Mucosa of gallbladder (tissue), 1 donor: ENCODE measurements around the gene LST1. TPM values are rescaled to one million over a fixed set of nuclear protein-coding genes. Genes with fewer than 3 reads are reported as not detected.

Experiments used
- DNase-seq: peaks from one replicate; pipeline ENCODE4 v3.0.0-alpha.2; 2020; ENCODE audit warnings: low spot score
- total RNA-seq: library from RNA; stranded (reverse); gene quantifications from one replicate; pipeline ENCODE4 v1.2.1, GENCODE V29; 2021
- donor health status: DM: no; HTN: no; CAD: no.

Gene LST1
- total RNA-seq, result 18.4 TPM

DNA sequence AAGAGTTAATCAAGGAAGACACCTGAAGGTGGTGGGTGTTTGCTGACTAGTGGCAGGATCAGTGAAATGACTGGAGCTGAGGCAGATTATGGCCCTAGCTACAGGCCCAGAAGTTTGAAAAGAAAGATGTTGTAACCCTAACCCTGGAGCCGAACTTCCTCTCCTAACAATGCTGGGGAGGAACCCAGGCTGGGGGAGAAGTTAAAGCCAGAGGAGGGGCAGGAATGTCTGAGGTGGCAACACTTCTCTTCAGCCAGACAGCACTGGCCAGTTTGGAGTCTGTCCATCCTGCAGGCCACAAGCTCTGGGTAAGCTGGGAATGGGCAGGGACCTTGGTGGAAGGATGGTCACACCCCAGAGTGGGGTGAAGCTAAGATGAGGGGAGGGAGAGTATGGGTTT is at the start of gene LST1:
LST1 (plus strand) TSS at position 270 of the 400 bp plus-strand sequence. CDS start 1,023 bp downstream, outside the sequence.
- no peak for DNase-seq

- DNase-seq, result no peak
Observed at GRCh38 chr6:31538805-31539400, 47.2 kb upstream of the LST1 start.

GRCh38 chr6:31540640-31541039 is 45.4 kb upstream of the LST1 start:
- no peak for DNase-seq

- DNase-seq, result no peak
Observed at GRCh38 chr6:31541059-31541657, 44.9 kb upstream of the LST1 start.

- DNase-seq, result peak; percentile 96
Observed at GRCh38 chr6:31541658-31542521, 44.2 kb upstream of the LST1 start, which contains the start of gene DDX39B. Gene DDX39B (minus strand): TSS chr6:31542003. CDS start chr6:31540532, 1,471 bp downstream.

DNA sequence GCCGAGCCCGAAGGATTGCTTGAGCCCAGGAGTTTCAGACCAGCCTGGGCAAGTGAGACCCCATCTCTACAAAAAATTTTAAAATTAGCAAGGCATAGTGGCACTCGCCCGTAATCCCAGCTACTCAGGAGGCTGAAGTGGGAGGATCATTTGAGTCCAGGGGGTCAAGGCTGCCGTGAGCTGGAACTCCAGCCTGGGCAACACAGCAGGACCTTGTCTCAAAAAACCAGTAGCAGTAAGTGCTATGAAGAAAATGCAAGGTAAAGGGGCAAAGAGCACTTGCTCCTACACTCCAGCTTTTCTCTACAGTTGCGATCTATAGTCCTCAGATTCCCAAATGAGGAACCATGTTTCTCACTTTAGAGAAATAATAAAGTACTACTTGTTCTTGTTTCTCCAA is 42.4 kb upstream of the LST1 start:
- no peak for DNase-seq

DNA sequence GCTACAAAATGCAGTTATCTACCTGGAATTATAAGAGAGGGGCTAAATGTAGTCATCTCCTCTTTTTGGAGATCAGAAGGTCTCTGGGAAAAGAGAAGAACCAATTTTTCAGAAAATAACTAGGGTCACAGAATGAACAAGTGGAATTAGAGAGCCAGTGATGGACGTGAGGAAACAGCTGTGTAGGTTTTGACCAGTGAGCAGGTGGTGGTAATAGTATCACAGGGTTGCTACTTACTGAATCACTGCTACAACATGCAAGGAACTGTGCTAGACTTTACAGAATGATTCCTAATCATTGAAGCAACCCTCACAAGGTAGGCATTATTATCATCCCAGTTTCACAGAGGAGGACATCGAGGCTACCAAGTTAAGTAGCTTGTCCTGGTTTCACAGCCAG is 41.4 kb upstream of the LST1 start:
- DNase-seq, result no peak

GRCh38 chr6:31545291-31545690 is 40.8 kb upstream of the LST1 start:
- DNase-seq, result no peak

DNA sequence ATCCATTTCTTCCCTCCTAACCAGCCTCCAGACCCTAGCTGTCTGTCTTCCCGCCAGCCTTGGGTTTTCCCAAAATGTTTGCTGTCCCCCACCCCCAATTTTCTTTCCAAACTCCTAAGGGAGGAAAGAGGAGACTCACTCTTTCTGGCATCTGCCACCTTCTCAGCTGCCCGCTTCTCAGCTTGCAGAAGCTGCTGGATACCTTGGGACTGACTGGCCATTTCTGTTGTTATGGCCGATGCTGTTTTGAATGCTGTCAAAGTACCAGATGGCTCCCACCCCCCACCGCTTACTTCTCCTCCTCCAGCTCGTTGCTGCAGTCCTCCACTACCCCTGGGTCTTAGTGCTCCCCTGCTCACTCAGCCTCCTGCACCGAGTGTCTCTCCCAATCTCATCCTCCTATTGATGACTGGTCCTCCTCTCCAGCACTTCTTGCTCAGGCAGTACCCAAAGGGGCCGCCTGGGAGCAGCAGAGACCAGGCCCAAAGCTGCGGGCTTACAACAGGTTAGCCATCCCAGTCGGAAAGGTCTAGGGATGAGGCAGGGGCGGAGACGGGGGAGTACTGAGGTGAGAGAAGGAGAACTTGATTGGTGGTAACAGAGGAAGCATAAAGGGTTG is 39.6 kb upstream of the LST1 start, which contains the start of gene ATP6V1G2:
ATP6V1G2 (minus strand) TSS at position 270 of the 619 bp plus-strand sequence; CDS start at position 221, 49 bp downstream.
- DNase-seq, result peak; percentile 91

DNA sequence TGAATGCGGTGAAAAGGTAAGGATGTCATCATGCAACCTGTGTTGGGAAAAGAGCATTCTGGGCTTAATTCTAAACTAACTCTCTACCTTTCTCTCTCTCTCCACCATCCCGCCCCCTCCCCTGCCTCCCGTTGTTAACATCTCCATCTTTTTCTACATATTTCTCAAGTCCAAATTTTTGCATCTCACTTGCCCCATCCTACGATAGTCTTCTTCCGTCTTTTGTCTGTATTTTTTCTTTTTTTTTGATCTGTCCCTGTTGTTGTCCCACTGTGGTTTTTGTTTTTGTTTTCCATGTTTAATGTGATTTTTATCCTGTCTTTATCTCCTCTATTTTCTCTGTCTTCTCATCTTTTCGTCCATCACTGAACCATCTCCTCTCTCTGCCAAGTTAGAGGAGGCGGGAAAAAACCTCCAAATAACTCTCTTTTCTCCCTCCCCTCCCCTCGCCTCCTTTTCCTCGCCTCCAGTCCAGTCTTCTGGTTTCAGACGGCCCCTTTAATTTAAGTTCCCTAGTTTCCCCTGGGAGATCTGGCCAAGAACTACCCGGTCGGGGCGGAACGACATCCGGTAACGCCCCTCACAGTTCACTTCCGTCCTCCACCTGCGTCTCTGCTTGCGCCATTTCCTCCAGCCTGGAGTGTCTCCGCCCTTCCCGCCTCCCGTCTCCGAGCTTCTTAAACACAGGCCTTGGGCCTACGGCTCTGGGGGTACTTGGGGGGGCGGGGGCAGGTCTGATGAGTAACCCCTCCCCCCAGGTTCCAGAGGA is 38.9 kb upstream of the LST1 start, which contains the start of gene NFKBIL1:
NFKBIL1 (plus strand) TSS at position 651 of the 769 bp plus-strand sequence; CDS start at position 738, 87 bp downstream.
- peak; percentile 95 for DNase-seq

DNA sequence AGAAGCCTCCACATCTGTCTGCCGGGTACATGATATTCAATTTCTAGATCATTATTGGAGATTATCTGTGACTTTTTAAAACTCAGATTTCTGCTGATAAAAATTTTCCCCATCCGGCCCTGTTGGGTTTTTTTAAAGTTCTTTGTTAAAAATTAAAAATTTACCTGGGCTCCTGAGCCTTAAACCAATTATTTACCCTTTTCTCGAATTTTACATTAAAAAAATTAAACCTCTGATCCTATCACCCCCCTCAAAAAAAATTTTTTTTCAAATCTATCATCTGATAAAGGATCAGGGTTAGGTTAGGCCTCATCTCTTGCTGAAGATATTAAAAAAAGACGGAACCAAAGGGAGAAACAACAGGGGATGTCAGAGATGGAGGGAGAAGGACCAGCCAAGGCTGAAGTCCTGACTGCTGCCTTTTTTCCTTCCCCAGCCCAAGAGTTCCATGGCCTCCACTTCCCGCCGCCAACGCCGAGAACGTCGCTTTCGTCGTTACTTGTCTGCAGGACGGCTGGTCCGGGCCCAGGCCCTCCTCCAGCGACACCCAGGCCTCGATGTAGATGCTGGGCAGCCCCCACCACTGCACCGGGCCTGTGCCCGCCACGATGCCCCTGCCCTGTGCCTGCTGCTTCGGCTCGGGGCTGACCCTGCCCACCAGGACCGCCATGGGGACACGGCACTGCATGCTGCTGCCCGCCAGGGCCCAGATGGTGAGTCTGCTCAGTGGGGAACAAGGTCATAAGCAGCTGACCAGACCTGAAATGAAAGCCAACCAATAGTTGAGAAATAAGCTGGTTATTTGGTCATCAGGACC is 38.1 kb upstream of the LST1 start:
- DNase-seq, result no peak

GRCh38 chr6:31548544-31548873 is 37.6 kb upstream of the LST1 start:
- no peak for DNase-seq

- DNase-seq, result peak; percentile 52
Observed at GRCh38 chr6:31551371-31551770, 34.7 kb upstream of the LST1 start.

DNA sequence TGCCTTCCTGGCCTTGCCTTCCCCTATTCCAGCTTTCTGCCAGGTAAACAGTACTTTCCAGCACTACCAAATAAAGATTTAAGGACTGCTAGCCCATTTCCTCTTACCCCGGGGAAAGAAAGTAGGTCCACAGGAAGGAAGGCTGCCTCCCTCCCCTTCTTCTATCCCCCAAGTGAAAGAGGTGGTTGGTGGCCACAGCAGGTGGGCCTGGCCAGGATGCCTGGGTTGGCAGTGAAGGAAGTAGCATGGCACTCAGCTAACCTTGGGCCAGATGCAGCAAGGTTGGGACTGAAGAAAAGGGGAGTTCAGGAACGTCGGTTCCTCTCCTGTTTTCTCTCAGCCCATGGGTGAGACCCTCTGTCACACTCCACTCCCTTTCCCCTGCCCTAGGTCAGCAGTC is 29.8 kb upstream of the LST1 start:
- DNase-seq, result no peak

GRCh38 chr6:31557443-31558317 is 28.4 kb upstream of the LST1 start:
- DNase-seq, result no peak

DNA sequence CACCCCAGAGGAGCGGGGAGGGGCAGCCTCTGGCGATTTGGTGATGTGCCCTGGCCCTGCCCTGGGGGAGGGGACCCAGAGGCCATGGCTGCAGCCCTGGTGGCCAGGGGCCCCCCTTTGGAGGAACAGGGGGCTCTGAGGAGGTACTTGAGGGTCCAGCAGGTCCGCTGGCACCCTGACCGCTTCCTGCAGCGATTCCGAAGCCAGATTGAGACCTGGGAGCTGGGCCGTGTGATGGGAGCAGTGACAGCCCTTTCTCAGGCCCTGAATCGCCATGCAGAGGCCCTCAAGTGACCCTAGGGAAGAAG is 27.8 kb upstream of the LST1 start:
- DNase-seq, result no peak

DNA sequence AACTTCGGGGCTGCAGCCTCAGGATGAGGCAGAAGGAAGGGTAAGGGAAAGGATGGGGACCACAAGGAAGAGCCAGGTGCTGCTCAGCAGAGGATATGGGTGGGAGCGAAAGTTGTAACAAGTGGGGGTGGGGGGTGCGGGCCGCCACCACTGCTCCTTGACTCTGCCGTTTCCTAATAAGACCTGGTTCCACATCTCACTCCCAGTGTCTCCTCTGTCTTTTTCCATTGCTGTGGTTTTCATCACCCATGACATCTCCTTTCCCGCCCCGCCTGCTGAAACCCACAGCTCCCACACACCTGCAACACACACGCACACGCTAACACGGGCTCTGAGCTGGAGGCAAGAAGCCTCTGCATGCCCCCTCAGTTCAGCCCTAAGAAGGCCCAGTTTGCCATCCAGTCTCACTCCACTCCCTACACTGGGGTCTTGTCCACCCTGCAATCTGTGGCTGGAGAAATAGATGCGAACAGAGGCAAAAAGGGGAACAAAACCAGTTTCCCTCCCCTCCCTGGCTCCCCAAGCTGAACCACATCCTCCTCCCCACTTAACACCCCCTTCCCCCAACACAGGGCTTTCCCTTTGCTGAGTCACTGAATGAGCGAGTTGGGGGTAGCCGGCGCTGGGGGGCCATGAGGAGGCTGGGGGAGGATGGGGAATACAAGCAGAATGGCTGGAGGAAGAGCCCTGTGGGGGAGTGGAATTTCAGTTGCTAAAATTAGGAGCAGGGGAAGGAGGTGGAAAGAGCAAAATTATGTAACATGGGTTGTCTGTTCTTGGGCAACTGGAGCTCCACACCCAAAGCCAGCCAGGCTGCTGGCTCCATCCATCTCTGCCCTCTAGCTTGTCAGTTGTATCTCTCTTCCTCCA is 27.2 kb upstream of the LST1 start:
- no peak for DNase-seq

DNA sequence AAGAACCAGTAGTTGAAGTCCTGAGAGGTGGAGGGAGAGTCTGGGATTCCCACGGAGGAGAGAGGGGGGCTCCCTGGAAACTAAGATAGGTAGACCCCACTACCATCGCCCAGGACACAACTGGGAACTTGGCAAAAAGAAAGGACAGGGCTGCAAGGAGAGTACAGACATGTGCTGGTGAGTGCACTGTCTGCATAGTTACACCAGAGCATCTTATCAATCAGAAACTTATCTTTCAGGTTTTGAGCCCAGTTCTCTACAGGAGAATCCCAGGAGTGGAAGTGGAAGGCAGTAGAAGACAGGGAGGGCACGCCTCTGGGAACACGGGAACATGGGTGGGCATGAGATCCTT is 26.5 kb upstream of the LST1 start:
- DNase-seq, result no peak
